NCI-H1105 (cell line): ENCODE measurements around the gene OR1N1.
"Not testable (repeated sequence)": the region's sequence is repeated elsewhere in the genome, so short reads cannot be mapped to it uniquely, and the experiment has no call there.

Experiments
- DNase-seq: peaks from one replicate; lab custom pipeline; 2025; lab: John Stamatoyannopoulos, UW

The OR1N1 gene

DNA sequence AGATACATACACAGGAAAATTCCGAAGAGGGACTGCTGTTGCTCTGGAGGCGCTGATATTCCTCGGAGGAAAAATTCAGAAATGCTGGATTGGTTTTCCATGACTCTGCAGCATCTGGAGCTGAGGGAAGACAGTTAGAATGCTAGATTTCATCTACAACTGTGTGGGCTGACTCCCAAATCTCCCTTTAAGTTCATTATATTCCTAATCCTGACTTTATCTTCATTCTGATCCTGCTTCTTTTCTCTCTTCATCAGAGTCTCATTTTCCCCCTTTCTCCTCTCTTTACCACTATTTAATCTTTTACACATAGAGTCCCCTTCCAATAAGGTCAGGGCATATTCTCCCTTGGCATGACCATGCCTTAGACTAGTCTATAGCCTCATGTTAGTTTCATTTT lies at the start of gene OR1N1:
Gene OR1N1 (minus strand): TSS at position 101 of the 400 bp plus-strand sequence. CDS start 0 bp downstream, at position 101.
- no peak for DNase-seq

DNA sequence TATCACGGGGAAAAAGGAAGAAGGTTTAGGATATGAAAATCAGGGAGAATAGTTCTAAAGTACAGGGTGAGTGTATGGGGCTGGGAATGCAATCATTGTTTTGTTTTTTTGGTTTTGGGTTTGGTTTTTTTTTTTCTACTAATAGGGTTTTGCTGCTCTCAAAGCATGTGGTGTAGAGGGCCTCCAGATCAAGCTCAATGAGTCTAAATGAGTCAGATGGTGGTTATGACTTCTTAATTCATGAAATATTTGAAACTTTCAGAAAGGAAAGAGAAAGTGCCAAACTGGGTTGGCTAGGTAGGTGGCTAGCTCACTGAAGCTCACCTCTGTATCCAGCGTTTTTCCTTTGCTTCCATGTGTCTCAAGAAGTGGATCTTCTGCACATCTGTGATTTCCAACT lies 45.4 kb upstream of the OR1N1 start:
- DNase-seq = no peak

DNA sequence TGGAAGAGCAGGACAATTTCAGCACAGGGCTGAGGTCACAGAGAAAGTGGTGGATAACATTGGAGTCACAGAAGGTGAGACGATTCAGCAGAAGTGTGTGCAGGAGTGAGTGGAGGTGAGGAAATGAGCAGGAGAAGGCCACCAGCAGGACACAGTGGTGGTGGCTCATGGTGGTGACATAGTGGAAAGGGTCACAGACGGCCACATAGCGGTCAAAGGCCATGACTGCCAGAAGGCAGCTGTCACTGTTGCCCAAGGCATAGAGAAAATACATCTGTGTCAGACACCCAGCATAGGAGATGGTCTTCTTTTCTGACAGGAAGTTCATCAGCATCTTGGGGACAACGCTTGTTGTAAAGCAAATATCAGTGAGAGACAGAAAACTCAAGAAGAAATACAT lies 40.8 kb upstream of the OR1N1 start:
- DNase-seq = no peak

- no peak for DNase-seq
Observed at GRCh38 chr9:122562134-122562760, 35.2 kb upstream of the OR1N1 start.

- no peak for DNase-seq
Observed at GRCh38 chr9:122561446-122561845, 34.4 kb upstream of the OR1N1 start.

- no peak for DNase-seq
Observed at GRCh38 chr9:122552812-122553211, 25.7 kb upstream of the OR1N1 start, which contains the start of gene OR1N2. Gene OR1N2 (plus strand): TSS chr9:122553112. CDS start chr9:122553212, 100 bp downstream.

- peak; percentile 5 for DNase-seq
Observed at GRCh38 chr9:122551371-122551770, 24.3 kb upstream of the OR1N1 start.

- no peak for DNase-seq
Observed at GRCh38 chr9:122546196-122546595, 19.1 kb upstream of the OR1N1 start.

DNA sequence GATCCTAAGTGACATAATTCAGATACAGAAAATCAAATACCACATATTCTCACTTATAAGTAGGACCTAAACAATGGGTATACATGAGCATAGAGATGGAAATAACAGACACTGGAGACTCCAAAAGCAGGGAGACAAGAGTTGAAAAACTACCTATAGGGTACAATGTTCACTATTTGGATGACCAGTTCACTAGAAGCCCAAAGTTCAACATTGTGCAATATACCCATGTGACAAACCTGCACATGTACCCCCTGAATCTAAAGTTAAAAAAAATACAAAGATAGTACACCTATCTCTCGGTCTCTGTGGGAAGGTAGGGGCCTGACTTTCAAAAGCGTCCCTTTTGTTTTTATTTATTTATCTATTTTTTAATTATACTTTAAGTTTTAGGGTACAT lies 11.7 kb upstream of the OR1N1 start:
- DNase-seq = no peak

- not testable (repeated sequence) for DNase-seq
Observed at GRCh38 chr9:122537066-122537465, 10.0 kb upstream of the OR1N1 start.

DNA sequence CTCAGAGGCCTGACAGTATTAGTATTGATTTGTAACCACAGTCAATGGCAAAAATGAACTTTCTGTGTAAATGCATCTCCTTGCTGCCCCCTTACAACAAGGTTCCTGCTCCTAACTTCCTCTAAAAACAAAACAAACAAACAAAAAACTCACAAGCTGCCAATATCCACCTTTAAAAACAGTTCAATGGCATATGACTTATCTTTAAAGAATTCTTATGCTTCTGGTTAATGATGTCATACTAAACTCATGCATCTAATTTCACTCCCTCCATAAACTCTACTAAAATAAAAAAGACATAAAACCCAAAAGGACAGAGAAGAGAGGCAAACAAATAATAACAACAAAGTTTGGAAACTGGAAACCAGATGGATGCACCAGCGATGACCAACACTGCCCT lies 9.0 kb upstream of the OR1N1 start:
- DNase-seq = no peak

- not testable (repeated sequence) for DNase-seq
Observed at GRCh38 chr9:122531157-122531556, 4.1 kb upstream of the OR1N1 start.

DNA sequence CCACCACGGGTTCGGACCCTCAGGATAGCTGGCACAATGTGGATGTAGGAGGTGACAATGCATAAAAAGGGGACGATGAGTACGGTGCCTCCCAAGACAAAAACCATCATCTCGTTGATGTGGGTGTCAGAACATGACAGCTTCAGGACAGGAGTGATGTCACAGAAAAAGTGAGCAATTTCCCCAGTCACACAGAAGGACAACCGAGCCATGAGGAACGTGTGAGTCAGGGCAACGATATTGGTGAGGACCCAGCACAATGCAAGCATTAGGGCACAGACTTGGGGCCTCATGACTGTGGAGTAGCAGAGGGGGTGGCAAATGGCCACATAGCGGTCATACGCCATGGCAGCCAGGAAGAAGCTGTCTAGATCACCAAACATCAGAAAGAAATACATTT lies 491 bp downstream of the OR1N1 start:
- no peak for DNase-seq

GRCh38 chr9:122519376-122519775 lies 7.7 kb downstream of the OR1N1 start:
- no peak for DNase-seq

- DNase-seq = no peak
Observed at GRCh38 chr9:122518841-122519240, 8.3 kb downstream of the OR1N1 start, which contains the start of gene OR1J4. Gene OR1J4 (plus strand): TSS chr9:122519141. CDS start chr9:122519141, 0 bp downstream.

- DNase-seq = no peak
Observed at GRCh38 chr9:122518226-122518625, 8.9 kb downstream of the OR1N1 start.

GRCh38 chr9:122510502-122510901 lies 16.6 kb downstream of the OR1N1 start, which contains the start of gene OR1J2:
Gene OR1J2 (plus strand): TSS chr9:122510802. CDS start chr9:122510802, 0 bp downstream.
- DNase-seq = no peak

- no peak for DNase-seq
Observed at GRCh38 chr9:122506964-122507363, 20.1 kb downstream of the OR1N1 start.

DNA sequence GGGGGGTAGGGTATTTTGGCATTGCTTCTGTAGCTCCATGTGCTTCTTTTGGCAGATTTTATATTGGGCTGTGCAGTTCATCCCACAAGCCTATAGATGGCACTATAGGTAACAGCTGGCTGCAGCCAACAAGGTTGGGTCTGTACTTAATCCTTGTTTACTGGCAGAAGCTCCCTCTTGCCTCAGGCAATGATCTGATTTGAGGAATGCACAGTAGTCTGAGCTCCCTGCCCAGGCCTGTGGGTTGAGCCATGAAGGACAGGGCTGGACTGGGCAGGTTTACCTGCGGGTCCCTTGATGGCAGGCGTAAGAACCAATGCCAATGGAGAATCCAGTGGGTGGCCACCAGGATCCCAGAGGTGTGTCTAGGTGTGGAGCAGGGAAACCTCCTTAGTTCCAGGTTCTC lies 28.2 kb downstream of the OR1N1 start:
- no peak for DNase-seq

- DNase-seq = no peak
Observed at GRCh38 chr9:122479062-122479461, 48.0 kb downstream of the OR1N1 start.

GRCh38 chr9:122477826-122478225 lies 49.3 kb downstream of the OR1N1 start, which contains the start of gene OR1J1:
Gene OR1J1 (minus strand): TSS chr9:122477926. CDS start chr9:122477926, 0 bp downstream.
- DNase-seq = no peak

DNA sequence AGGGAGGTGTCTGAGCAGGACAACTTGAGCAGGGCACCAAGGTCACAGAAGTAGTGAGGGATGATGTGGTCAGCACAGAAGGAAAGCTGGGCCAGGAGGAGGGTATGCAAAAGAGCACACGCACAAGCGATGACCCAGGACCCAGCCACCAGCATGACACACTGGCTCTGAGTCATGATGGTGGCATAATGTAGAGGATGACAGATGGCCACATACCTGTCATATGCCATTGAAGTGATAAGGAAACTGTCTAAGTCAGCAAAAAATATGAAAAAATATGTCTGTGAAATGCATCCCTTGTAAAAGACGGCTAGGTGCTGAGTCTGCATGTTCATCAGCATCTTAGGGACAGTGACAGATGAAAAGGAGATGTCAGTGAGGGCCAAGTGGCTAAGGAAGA lies 49.7 kb downstream of the OR1N1 start:
- DNase-seq = no peak
